IMR-90 (cell line): ENCODE measurements around the gene TBCA. TPM values are rescaled to one million over a fixed set of nuclear protein-coding genes. Genes with fewer than 3 reads are reported as not detected.

Experiments
- ATAC-seq: fragments of 200-7000 bp; cut with Tn5 transposase; 2 replicates; pipeline ENCODE4 v1.9.1; 2020; ENCODE audit warnings: low read depth, mild to moderate bottlenecking, moderate library complexity
- BruUV-seq: library from RNA; stranded (reverse); fragments of 400-500 nt; replicated peaks from 2 replicates; lab custom pipeline; 2021; lab: Mats Ljungman, UMichigan
- CTCF ChIA-PET: fragments of 300-600 bp; formaldehyde crosslinking; extraction: SDS; loops from one replicate; lab custom pipeline; 2021; ENCODE audit warnings: antibody characterized with exemption; lab: Yijun Ruan, JAX
- POLR2A ChIA-PET: fragments of 300-600 bp; sonication (Branson Sonifier 250); formaldehyde crosslinking; loops from one replicate; lab custom pipeline; 2022; ENCODE audit warnings: antibody characterized with exemption; ENCODE audit not compliant: unreplicated experiment; lab: Charles Lee
- DNase-seq: peaks from one replicate; pipeline ENCODE4 v3.0.0; 2013
- H2AFZ ChIP-seq: replicated peaks from 2 replicates; pipeline ENCODE3; 2013; ENCODE audit warnings: low read length, mild to moderate bottlenecking; ENCODE audit not compliant: poor library complexity
- H2AK5ac ChIP-seq: 2 replicates; pipeline ENCODE4 v1.6.1; 2013; ENCODE audit warnings: low read depth, low read length, inconsistent platforms
- H2AK9ac ChIP-seq: replicated peaks from 2 replicates; pipeline ENCODE3; 2013; ENCODE audit warnings: mild to moderate bottlenecking, low read depth, low read length, moderate library complexity; ENCODE audit not compliant: poor library complexity
- H2BK120ac ChIP-seq: 2 replicates; pipeline ENCODE4 v1.6.1; 2013; ENCODE audit warnings: low read depth, low read length, inconsistent platforms
- H2BK15ac ChIP-seq: 3 replicates; pipeline ENCODE4 v1.6.1; 2013; ENCODE audit warnings: low read depth, low read length, inconsistent platforms
- H2BK20ac ChIP-seq: 2 replicates; pipeline ENCODE4 v1.6.1; 2013; ENCODE audit warnings: low read depth, mild to moderate bottlenecking, inconsistent platforms, low read length, moderate library complexity
- H2BK5ac ChIP-seq: 2 replicates; pipeline ENCODE4 v1.6.1; 2013; ENCODE audit warnings: mild to moderate bottlenecking, low read depth, low read length, inconsistent platforms; ENCODE audit not compliant: poor library complexity, severe bottlenecking
- H3K14ac ChIP-seq: replicated peaks from 2 replicates; pipeline ENCODE4 v1.6.1; 2013; ENCODE audit warnings: low read depth, low read length, inconsistent platforms
- H3K18ac ChIP-seq: 2 replicates; pipeline ENCODE4 v1.6.1; 2013; ENCODE audit warnings: low read depth, low read length, control low read depth
- H3K23ac ChIP-seq: 2 replicates; pipeline ENCODE4 v1.6.1; 2013; ENCODE audit warnings: low read depth, low read length, inconsistent platforms
- H3K27ac ChIP-seq: 2 replicates; pipeline ENCODE4 v1.5.1; 2013; ENCODE audit warnings: mild to moderate bottlenecking, control low read depth, low read length; ENCODE audit not compliant: insufficient read depth
- H3K27me3 ChIP-seq: 2 replicates; pipeline ENCODE4 v1.6.1; 2013; ENCODE audit warnings: low read length; ENCODE audit not compliant: control insufficient read depth, insufficient read depth
- H3K36me3 ChIP-seq: 2 replicates; pipeline ENCODE4 v1.6.1; 2013; ENCODE audit warnings: low read length, mixed read lengths; ENCODE audit not compliant: control insufficient read depth, insufficient read depth
- H3K4ac ChIP-seq: 2 replicates; pipeline ENCODE4 v1.6.1; 2013; ENCODE audit warnings: low read depth, low read length, inconsistent platforms
- H3K4me1 ChIP-seq: 2 replicates; pipeline ENCODE4 v1.6.1; 2013; ENCODE audit warnings: low read length, mixed read lengths; ENCODE audit not compliant: control insufficient read depth, insufficient read depth
- H3K4me2 ChIP-seq: 2 replicates; pipeline ENCODE4 v1.6.1; 2013; ENCODE audit warnings: low read depth, mild to moderate bottlenecking, control low read depth, low read length, moderate library complexity
- H3K4me3 ChIP-seq: 2 replicates; pipeline ENCODE4 v1.5.1; 2013; ENCODE audit warnings: low read depth, mild to moderate bottlenecking, control low read depth, low read length, moderate library complexity; ENCODE audit not compliant: insufficient read depth
- H3K56ac ChIP-seq: 2 replicates; pipeline ENCODE4 v1.6.1; 2013; ENCODE audit warnings: low read length, inconsistent platforms; ENCODE audit not compliant: insufficient read depth; ENCODE audit errors: extremely low read depth
- H3K79me1 ChIP-seq, 2 experiments: 2 replicates each; pipeline ENCODE4 v1.6.1; 2013; ENCODE audit warnings: low read length in 2 of 2, inconsistent platforms in 1 of 2, low read depth in 1 of 2
- H3K9ac ChIP-seq: 2 replicates; pipeline ENCODE4 v1.6.1; 2013; ENCODE audit warnings: low read depth, low read length, control low read depth
- H3K9me1 ChIP-seq: 2 replicates; pipeline ENCODE4 v1.6.1; 2013; ENCODE audit warnings: low read length, inconsistent platforms; ENCODE audit not compliant: insufficient read depth
- H3K9me3 ChIP-seq: 2 replicates; pipeline ENCODE4 v1.6.1; 2013; ENCODE audit warnings: low read length; ENCODE audit not compliant: control insufficient read depth, insufficient read depth
- H4K20me1 ChIP-seq: 2 replicates; pipeline ENCODE4 v1.6.1; 2013; ENCODE audit warnings: low read length, inconsistent platforms; ENCODE audit not compliant: insufficient read depth
- H4K5ac ChIP-seq: 2 replicates; pipeline ENCODE4 v1.6.1; 2013; ENCODE audit warnings: mild to moderate bottlenecking, low read depth, low read length, control low read depth
- H4K8ac ChIP-seq, 2 experiments: 2 replicates each; pipeline ENCODE4 v1.6.1; 2013; ENCODE audit warnings: low read depth in 2 of 2, low read length in 2 of 2, control low read depth in 1 of 2, inconsistent platforms in 1 of 2
- H4K91ac ChIP-seq: 2 replicates; pipeline ENCODE4 v1.6.1; 2013; ENCODE audit warnings: low read depth, low read length, inconsistent platforms; ENCODE audit not compliant: insufficient read depth
- BHLHE40 ChIP-seq: fragments of 150-350 bp; IDR thresholded peaks from 2 replicates; pipeline ENCODE4 v1.6.1; 2016; ENCODE audit warnings: mild to moderate bottlenecking, low read depth, low read length
- MAFK ChIP-seq: IDR thresholded peaks from 2 replicates; pipeline ENCODE4 v1.6.1; 2012; ENCODE audit warnings: low read depth, low read length, improper control_type of control experiment
- POLR2A ChIP-seq: IDR thresholded peaks from 2 replicates; pipeline ENCODE4 v1.6.1; 2012; ENCODE audit warnings: mild to moderate bottlenecking, low read depth, low read length
- RFX5 ChIP-seq: IDR thresholded peaks from 2 replicates; pipeline ENCODE4 v1.8.0; 2012; ENCODE audit warnings: low read depth, mild to moderate bottlenecking, low read length, moderate library complexity
- WGBS, 2 experiments: methylation state at CpG; one replicate each; pipeline versions ENCODE4 v1.1.5 to v1.1.7; 2013; ENCODE audit warnings: missing lambda C conversion rate in 2 of 2; ENCODE audit not compliant: insufficient read length in 1 of 2; ENCODE audit errors: extremely low coverage in 2 of 2; 5-methylcytosine and 5-hydroxymethylcytosine counted together
- dilution Hi-C: fragments of 300-500 bp; cut with HindIII; formaldehyde crosslinking; loops from one replicate; pipeline ENCODE4 v1.14.3; 2018; ENCODE audit warnings: low sequenced_read_pairs; ENCODE audit not compliant: unreplicated experiment
- in situ Hi-C: fragments of 300-500 bp; cut with MboI; formaldehyde crosslinking; loops from 3 replicates; pipeline ENCODE4 v1.14.3; 2019; ENCODE audit warnings: low sequenced_read_pairs, inconsistent platforms, mixed read lengths
- intact Hi-C: fragments of 100-400 bp; cut with micrococcal nuclease; formaldehyde crosslinking; loops from 2 replicates; pipeline ENCODE4 v1.10.0; 2022
- polyA plus RNA-seq, 3 experiments: library from polyadenylated mRNA; depleted of rRNA; stranded (reverse); fragments of >200 nt; gene quantifications; 2 replicates each; pipeline ENCODE4 v1.2.3, GENCODE V29; 2012; ENCODE audit warnings: low replicate concordance in 1 of 3
- total RNA-seq: library from RNA; depleted of rRNA; stranded (reverse); fragments of >200 nt; gene quantifications from 2 replicates; pipeline ENCODE4 v1.2.3, GENCODE V29; 2012

TBCA gene
- total and polyA plus RNA-seq, 2 of the 4 experiments (the other 2 are of a cell fraction) = 6.1 to 137 TPM

DNA sequence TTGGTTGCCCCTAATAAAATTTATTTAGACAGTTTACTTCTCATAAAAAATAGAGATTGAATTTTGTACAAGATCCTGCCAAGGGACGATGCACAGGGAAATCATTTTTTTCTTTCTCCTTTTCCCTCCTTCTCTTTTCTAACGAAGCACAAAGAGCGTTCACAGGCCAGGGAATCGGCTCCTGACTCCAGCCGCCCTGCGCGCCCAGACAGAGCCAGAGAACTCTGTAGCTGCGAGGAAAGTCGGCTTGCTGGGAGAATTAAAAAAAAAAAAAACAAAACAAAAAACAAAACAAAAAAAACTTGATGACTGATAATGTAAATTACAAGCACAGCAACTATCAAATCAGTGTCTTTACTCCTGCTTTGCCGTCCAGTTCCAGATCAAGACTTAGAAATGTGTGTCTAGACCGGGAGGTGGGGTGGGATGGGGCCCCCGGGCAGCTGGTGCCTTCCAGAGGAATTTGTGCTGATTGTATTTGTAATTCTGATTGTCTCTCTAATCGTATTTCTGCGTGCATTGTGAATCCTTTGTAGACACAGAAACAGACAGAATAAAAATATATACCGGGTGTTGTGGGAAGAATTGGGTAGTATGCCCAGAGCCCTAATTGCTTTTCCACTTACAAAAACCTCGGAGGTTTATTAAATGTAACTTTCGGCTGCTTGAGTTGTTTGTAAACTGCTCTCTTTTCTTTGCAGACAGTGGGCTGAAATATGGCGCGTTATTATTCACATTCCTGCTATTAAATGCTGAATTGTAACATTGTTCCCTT is 134.0 kb downstream of the TBCA start:
- in situ Hi-C loops (no loop called here), intact Hi-C loops (loop anchor here (10.0 kb wide), 1 partner anchor 363 kb away; no protein-coding TSS in a partner anchor), dilution Hi-C loops (no loop called here)
- DNase-seq = no peak
- no peak overlapping the region for H3K4ac ChIP-seq
- H4K20me1 ChIP-seq = peaks cover 6% of the 10 kb centered on the region; the same call in 1 of the 2 replicates
- no peak overlapping the region for H4K91ac ChIP-seq
- H2BK20ac ChIP-seq = no peak overlapping the region
- WGBS, 2 experiments = no CpG with 5 or more reads among the region's 19 CpGs
- CTCF ChIA-PET = no interaction called here
- H2BK5ac ChIP-seq = no peak overlapping the region
- no peak overlapping the region for H3K56ac ChIP-seq
- no peak overlapping the region for H3K4me3 ChIP-seq
- H2BK120ac ChIP-seq = no peak overlapping the region
- H2AFZ ChIP-seq = no peak overlapping the region
- POLR2A ChIA-PET = no interaction called here
- H3K4me2 ChIP-seq = no peak overlapping the region
- BruUV-seq = no TSS peak
- peaks cover 93% of the 10 kb centered on the region for H3K27me3 ChIP-seq
- no peak overlapping the region for H4K8ac ChIP-seq
- no peaks in the 10 kb centered on the region for H3K36me3 ChIP-seq
- H3K23ac ChIP-seq = no peak overlapping the region
- no peak overlapping the region for H4K5ac ChIP-seq
- H3K14ac ChIP-seq = no peak overlapping the region
- H3K18ac ChIP-seq = no peak overlapping the region
- no peak overlapping the region for H2AK5ac ChIP-seq
- H3K9me3 ChIP-seq = peaks cover 11% of the 10 kb centered on the region
- no peak overlapping the region for H2BK15ac ChIP-seq
- H2AK9ac ChIP-seq = no peak overlapping the region
- TF ChIP-seq RFX5 (no peak), POLR2A (no peak), BHLHE40 (no peak), MAFK (no peak)
- no peaks in the 10 kb centered on the region for H3K9me1 ChIP-seq
- ATAC-seq = no peak
- H3K4me1 ChIP-seq = peaks cover 2% of the 10 kb centered on the region; the same call in 1 of the 2 replicates
- H3K27ac ChIP-seq = no peak overlapping the region
- H3K9ac ChIP-seq = no peak overlapping the region
- no peaks in the 10 kb centered on the region for H3K79me1 ChIP-seq
